NCI-H1436 treated with DMSO at 0.1 percent for 48 hours (cell line): ENCODE measurements around the gene TBC1D13.
"Not testable (repeated sequence)": the region's sequence is repeated elsewhere in the genome, so short reads cannot be mapped to it uniquely, and the experiment has no call there.

Experiments used
- DNase-seq: peaks from one replicate; lab custom pipeline; 2025; lab: John Stamatoyannopoulos, UW

TBC1D13 gene

GRCh38 chr9:128847803-128848202, 60.8 kb downstream of the TBC1D13 start:
- DNase-seq = no peak

DNA sequence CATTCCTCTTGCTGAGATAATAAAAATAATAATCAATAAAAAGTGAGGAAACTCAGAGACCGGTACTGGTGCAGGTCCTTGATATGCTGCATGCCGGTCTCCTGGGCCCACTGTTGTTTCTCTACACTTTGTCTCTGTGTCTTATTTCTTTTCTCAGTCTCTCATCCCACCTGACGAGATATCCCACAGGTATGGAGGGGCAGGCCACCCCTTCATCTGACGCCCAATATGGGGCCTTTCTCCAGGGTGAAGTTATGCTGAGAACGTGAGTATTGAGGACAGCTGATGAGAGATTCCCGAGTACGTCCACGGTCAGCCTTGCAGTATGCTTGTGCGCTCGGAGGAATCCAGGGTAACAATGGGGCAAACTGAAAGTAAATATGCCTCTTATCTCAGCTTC, 64.0 kb downstream of the TBC1D13 start:
- not testable (repeated sequence) for DNase-seq

DNA sequence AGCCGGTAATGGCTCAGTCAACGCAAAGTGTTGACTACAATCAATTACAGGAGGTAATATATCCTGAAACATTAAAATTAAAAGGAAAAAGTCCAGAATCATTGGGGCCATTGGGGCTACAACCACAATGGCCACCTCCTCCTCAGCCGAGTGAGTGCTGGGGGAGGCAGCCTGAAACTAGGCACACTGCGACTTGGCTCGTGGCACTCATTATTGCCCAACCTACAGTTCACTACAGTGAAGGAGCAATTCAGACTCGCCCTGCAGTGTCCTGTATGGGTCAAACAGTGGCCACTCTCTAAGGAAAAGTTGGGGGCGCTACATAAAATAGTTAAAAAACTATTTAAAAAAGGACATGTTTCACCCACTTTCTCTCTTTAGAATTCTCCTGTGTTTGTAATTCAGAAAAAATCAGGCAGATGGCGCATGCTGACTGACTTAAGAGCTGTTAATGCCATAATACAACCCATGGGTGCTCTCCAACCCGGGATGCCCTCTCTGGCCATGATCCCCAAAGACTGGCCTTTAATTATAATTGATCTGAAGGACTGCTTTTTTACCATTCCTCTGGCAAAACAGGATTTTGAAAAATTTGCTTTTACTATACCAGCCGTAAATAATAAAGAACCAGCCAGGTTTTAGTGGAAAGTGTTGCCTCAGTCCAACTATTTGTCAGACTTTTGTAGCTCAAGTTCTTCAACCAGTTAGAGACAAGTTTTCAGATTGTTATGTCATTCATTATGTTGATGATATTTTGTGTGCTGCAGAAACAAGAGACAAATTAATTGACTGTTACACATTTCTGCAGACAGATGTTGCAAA, 64.9 kb downstream of the TBC1D13 start:
- not testable (repeated sequence) for DNase-seq

GRCh38 chr9:128852646-128853045, 65.6 kb downstream of the TBC1D13 start:
- DNase-seq = not testable (repeated sequence)

GRCh38 chr9:128854454-128854853, 67.4 kb downstream of the TBC1D13 start:
- not testable (repeated sequence) for DNase-seq

DNA sequence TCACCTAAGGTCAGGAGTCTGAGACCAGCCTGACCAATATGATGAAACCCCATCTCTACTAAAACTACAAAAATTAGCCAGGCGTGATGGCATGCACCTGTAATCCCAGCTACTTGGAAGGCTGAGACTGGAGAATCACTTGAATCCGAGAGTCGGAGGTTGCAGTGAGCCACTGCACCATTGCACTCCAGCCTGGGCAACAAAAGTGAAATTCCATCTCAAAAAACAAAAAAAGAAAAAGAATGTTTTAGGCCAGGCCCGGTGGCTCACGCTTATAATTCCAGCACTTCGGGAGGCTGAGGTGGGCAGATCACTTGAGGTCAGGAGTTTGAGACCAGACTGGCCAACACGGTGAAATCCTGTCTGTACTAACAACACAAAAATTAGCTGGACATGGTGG, 71.4 kb downstream of the TBC1D13 start:
- DNase-seq = not testable (repeated sequence)
